Kidney glomerular epithelial cell (primary cell): ENCODE measurements around the gene TANC1.

Experiments used
- DNase-seq: peaks from one replicate; lab custom pipeline; 2025; lab: John Stamatoyannopoulos, UW

The TANC1 gene

GRCh38 chr2:159063677-159064076 lies 95.2 kb downstream of the TANC1 start:
- no peak for DNase-seq

DNA sequence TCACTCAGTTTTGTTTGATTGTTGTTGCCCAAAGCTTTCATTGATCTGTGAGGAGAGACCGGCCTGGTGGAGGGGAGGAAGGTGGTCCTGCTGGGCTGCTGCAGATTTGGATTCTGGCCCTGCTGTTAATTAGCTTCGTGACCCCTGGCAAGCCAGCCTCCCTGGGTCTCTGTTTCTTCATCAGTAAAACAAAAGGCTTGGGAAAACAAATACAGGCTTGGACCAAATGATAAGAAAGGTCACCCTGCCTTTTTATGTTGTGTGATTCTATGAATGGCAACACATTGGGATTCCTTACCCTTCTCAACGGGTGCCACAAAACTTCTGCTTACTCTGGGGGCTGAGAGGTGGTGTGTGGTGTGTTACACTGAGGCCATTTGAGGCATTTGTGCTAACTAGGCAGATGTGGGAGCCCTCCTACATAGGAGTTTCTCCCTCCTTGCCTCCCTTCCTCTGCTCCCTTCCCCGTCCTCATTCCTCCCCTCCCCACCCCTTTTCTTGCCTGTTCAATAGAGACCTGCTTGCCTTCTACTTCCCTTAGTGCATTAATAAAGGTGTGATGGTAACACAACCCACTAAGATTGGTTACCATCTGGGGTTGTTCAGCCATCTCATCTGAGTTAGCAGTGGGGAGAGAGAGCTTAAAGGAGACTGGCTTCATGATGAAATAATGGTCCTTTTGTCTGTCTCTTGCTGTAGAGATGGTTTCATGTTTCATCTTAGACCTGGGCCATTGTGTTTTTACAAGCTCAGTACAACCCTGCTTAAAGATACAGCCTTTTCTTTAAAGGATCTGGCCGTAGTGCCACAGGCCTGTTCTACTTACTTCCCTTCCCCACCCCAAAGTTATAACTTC lies 96.2 kb downstream of the TANC1 start:
- DNase-seq, result peak; percentile 48

DNA sequence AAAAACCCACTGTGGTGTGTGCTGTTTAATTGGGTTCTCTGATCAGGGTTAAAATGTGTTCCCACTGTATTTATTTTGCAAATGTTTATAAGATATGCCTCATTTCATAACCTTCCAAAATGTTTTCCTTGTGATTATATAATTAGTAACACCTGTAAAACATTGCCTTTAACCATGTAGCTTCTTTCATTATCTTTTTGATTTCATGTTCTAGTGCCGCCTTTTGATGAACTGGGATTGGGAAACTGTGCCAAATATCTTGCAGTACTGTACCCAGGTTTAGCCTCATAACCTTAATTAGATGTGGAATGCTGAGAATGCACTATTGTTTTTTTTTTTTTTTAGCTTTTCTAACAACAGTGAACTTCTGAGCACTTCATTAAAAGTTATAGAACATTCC lies 96.9 kb downstream of the TANC1 start:
- DNase-seq, result no peak

GRCh38 chr2:159065891-159066290 lies 97.5 kb downstream of the TANC1 start:
- DNase-seq, result no peak

DNA sequence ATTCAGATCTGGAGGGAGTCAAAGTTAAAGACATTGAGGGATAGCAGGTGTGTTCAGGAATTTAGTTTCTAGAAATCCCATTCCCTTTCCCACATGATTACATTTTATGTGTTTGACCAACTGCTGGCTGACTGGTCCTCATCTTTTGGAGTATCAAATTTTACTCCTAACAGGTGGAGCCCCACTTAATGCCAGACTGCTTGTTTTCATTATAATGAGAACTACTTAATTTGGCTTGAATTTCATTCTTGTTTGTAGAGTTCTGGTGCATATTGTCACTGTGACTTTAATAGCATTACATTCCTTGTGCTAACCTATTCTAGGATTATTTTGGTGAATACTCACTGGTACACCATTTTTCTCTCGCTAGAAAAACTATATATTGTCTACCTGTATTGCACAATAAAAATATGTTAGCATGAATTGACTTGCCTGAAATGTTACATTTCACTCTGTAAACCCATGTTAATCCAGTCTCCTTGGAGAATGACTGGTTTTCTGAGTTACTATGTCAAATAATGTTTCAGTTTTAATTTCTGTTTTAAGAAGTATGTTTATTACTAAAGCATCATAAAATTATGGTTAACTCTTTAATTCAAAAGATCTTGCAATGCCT lies 98.2 kb downstream of the TANC1 start:
- DNase-seq, result no peak

- no peak for DNase-seq
These were observed 99.5 kb downstream of the TANC1 start for GRCh38 chr2:159067971-159068370.

GRCh38 chr2:159069229-159069628 lies 100.8 kb downstream of the TANC1 start:
- no peak for DNase-seq

GRCh38 chr2:159070235-159070634 lies 101.8 kb downstream of the TANC1 start:
- DNase-seq, result no peak

- DNase-seq, result no peak
These were observed 102.9 kb downstream of the TANC1 start for GRCh38 chr2:159071190-159071915.

GRCh38 chr2:159072795-159073194 lies 104.4 kb downstream of the TANC1 start:
- no peak for DNase-seq

DNA sequence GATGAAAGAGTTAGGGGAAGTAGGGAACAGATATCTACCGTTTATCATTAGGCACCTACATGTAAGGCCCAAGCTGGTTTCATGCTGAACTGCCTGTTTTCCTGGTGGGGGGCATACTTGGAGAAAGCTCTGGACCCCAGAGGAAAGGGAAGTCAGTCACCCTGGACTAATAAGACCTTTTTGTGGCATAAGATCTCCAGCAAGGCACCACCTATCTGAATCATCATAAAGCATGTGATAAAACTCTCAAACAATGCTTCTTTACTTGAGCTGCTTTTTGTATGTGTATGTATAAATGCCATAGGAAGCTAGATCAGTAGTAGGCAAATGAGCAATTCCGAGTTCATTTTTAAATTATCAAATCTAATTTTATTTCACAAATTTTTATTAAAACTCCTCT lies 104.8 kb downstream of the TANC1 start:
- DNase-seq, result no peak

DNA sequence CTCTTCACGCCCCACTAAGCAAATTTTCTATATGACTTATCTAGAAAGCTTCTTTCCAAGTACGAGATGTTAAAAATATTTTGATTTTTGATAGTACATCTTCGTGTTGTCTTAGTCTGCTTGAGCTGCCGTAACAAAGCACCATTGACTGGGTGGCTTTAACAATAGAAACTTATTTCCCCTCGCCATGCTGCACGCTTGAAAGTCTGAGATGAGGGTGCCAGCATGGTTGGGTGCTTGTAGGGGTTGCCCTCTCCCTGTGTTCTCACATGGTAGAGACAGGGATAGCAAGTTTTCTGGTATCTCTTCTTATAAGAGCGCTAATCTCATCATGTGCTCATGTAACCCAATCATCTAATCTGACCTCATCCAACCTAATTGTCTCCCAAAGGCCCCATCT lies 106.2 kb downstream of the TANC1 start:
- no peak for DNase-seq

- DNase-seq, result no peak
These were observed 107.3 kb downstream of the TANC1 start for GRCh38 chr2:159075727-159076126.

DNA sequence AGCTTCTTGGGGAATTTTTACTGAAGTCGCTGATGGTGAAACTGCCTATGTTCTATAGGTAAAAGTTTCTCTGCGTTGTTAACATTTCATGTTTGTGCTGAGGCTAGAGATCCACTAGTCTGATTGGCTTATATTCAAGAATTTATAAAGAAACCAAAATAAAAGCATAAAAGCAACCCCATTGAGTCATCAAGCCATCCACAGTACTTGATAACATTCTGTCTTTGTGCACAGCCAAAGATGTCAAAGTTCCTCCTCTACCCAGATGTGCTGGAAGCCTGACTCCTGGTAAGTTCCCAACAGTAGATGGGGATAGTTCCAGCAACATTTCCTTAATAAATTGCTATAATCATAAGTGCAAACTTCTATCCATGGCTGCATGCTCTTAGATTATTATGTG lies 107.8 kb downstream of the TANC1 start:
- DNase-seq, result no peak

GRCh38 chr2:159077869-159078268 lies 109.4 kb downstream of the TANC1 start:
- DNase-seq, result no peak

DNA sequence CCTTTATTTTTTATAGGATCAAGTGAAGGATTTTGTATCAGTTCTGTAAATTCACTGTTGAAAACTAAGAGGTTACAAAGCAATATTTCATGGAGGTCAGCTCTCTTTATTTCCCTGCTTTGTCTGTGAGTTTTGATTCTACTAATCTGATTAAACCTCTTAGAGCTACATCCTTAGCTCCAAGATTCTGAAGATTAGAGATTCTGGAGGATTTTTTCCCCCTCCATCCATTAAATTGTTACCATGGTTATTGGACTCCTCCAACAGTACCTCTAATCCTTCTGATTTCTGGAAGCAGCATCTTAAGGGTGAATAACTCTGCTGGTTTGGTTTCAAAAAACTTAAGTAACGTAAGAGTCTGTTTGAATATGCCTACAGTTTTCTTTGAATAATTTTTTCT lies 110.0 kb downstream of the TANC1 start:
- DNase-seq, result no peak

GRCh38 chr2:159080641-159081040 lies 112.2 kb downstream of the TANC1 start:
- DNase-seq, result no peak

- DNase-seq, result no peak
These were observed 113.7 kb downstream of the TANC1 start for GRCh38 chr2:159082119-159082518.

DNA sequence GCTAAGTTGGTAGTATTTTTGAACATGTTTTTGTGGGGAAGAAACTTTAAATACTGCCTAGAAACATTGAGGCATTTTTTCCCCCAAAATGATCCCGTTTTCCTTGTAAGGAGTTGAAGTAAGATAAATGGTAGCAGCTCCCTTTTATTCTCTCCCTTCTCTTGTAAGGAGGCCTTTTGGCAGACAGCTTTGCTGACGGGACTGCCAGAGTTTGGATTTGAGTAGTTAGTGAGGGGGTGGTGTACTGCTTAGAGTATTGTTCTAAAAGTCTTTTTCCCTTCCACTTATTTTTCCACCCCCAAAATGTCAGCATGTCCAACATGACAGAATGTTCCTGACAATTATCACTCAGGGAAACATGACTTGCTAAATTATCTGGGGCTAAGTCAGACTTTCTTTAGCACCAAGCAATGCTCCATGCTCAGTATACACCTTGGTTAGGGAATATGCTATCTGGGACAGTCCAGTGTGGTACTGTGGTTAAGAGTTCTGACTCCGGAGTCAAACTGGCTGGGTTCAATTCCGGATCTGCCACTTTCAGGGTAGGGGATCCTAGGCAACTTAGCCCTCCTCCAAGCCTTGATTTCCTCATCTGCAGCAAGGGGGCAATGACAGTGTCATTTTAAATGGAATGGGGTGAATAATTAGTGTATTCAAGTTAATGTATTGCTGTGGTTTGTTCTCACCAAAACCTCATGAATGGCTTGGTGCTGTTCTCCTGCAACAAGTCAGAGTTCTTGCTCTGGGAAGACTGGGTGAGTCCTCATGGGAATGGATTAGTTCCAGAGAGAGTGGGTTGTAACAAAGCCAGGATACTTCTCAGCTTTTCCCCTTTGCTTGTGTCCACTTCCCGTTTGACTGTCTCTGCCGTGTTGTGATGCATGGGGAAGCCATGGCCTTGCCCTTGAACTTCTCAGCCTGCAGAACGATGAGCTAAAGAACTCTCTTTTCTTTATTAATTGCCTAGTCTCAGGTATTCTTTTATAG lies 116.2 kb downstream of the TANC1 start:
- DNase-seq, result no peak

DNA sequence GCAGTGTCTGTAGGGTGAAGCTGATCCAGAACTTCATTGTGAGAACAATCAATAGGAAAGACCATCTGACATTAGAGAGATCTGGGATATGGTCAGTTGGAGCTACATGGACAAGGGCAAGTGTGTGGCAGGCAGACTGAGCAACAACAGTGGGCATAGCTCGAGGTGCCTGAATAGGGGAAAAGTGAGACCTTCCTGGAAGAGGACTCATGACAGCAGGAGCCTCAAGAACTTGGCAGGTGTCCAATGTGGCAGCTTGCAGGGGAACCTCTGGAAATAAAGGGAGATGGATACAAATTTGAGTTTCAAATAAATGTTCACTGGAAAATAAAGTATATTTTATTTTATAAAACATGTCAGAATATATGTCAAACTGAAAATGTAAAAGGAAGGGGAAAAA lies 117.9 kb downstream of the TANC1 start:
- no peak for DNase-seq

- DNase-seq, result no peak
These were observed 118.4 kb downstream of the TANC1 start for GRCh38 chr2:159086826-159087225.

- DNase-seq, result no peak
These were observed 120.5 kb downstream of the TANC1 start for GRCh38 chr2:159088906-159089305.
